ENCODE measurements around the gene BEND4.

GRCh38 chr4:42148425-42148824 lies 4.0 kb downstream of the BEND4 start:
- TF ChIP-seq GATA2 (IDR thresholded peaks at IDR 0.05; ENCODE audit: low read depth, low read length), result no peak
- TF ChIP-seq GATA3 (IDR thresholded peaks at IDR 0.05; ENCODE audit: low read depth, low read length), result no peak
